OCI-LY1 (cell line): ENCODE results near the gene ZNF697.

ENCODE experiments used
- EZH2 ChIP-seq: fragments of 200-600 bp; sonication (generic), shearing (Covaris generic); IDR thresholded peaks from 2 replicates; pipeline ENCODE4 v1.8.0; 2017; ENCODE audit warnings: borderline replicate concordance, mixed run types, mild to moderate bottlenecking, antibody characterized with exemption, low read length, moderate library complexity, mixed read lengths
- TF ChIP-seq, protein P1 (sequence below): fragments of 200-600 bp; sonication (generic), shearing (Covaris generic); IDR thresholded peaks from 2 replicates; pipeline ENCODE4 v1.5.1; 2017; ENCODE audit warnings: mild to moderate bottlenecking, antibody characterized with exemption, low read length, moderate library complexity, mixed read lengths

DNA sequence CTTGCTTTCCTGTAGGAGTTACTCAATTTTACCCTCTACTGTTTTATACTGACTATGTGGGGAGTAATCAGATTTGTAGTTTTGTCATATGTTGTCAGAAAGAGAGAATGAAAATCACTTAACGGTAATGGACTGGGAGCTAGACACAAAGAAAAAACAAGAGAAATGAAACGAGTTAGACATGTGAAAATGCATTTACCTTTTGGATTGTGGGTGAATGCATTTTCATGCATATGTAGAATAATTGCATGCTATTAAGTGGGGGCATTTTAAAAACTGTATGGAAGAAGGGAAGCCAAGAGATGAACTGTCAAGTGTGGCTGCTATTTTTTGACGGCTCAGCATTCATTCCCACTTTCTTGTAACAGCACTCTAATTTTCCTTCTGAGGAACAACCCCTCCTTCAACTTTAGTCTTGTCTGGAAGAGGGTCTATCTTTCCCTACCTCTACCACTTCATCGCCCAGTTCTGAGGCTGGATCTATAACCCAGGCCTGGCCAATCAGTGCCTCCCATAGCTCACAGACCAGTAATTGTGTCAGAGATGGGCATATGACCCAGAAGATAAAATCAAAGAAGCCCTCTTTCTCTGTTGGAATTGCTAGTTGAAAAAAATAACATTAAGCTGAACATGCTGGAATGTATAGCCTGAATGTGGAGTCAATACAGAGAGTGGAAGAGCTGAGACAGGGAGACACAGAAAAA lies 5.2 kb upstream of the ZNF697 start:
- TF ChIP-seq, protein P1, sequence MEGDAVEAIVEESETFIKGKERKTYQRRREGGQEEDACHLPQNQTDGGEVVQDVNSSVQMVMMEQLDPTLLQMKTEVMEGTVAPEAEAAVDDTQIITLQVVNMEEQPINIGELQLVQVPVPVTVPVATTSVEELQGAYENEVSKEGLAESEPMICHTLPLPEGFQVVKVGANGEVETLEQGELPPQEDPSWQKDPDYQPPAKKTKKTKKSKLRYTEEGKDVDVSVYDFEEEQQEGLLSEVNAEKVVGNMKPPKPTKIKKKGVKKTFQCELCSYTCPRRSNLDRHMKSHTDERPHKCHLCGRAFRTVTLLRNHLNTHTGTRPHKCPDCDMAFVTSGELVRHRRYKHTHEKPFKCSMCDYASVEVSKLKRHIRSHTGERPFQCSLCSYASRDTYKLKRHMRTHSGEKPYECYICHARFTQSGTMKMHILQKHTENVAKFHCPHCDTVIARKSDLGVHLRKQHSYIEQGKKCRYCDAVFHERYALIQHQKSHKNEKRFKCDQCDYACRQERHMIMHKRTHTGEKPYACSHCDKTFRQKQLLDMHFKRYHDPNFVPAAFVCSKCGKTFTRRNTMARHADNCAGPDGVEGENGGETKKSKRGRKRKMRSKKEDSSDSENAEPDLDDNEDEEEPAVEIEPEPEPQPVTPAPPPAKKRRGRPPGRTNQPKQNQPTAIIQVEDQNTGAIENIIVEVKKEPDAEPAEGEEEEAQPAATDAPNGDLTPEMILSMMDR, result no peak
- no peak for TF ChIP-seq EZH2
